ENCODE measurements around the gene TBP.

DNA sequence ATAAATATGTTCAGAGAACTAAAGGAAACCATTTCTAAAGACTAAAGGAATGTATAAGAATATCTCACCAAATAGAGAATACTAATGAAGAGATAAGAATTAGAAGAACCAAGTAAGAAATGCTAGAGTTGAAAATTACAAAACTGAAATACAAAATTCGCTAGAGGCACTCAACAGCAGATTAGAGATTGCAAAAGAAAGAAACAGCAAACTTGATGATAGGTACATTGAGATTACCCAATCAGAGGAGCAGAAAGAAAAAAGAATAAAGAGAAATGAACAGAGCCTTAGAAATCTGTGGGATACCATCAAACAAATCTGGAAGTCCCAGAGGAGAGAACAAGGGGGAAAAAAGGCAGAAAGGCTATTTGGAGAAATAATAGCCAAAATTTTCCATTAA, 36.6 kb downstream of the TBP start:
- TF ChIP-seq, protein P1, sequence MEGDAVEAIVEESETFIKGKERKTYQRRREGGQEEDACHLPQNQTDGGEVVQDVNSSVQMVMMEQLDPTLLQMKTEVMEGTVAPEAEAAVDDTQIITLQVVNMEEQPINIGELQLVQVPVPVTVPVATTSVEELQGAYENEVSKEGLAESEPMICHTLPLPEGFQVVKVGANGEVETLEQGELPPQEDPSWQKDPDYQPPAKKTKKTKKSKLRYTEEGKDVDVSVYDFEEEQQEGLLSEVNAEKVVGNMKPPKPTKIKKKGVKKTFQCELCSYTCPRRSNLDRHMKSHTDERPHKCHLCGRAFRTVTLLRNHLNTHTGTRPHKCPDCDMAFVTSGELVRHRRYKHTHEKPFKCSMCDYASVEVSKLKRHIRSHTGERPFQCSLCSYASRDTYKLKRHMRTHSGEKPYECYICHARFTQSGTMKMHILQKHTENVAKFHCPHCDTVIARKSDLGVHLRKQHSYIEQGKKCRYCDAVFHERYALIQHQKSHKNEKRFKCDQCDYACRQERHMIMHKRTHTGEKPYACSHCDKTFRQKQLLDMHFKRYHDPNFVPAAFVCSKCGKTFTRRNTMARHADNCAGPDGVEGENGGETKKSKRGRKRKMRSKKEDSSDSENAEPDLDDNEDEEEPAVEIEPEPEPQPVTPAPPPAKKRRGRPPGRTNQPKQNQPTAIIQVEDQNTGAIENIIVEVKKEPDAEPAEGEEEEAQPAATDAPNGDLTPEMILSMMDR (IDR thresholded peaks at IDR 0.05) = no peak
- TF ChIP-seq POLR2A (IDR thresholded peaks at IDR 0.05) = no peak

Data from heart left ventricle (tissue), 13 donors.